GM06990 (cell line): ENCODE results near the gene NOP9.

ENCODE experiments used
- DNase-seq: peaks from one replicate; pipeline ENCODE4 v3.0.0-alpha.2; 2011; ENCODE audit not compliant: insufficient read length; ENCODE audit errors: extremely low read depth
- H3K27me3 ChIP-seq: replicated peaks from 2 replicates; pipeline ENCODE4 v1.6.0; 2011; ENCODE audit warnings: low read length; ENCODE audit not compliant: control insufficient read depth, insufficient read depth
- H3K36me3 ChIP-seq: 2 replicates; pipeline ENCODE4 v1.5.1; 2011; ENCODE audit warnings: low read length; ENCODE audit not compliant: control insufficient read depth, insufficient read depth
- H3K4me3 ChIP-seq: replicated peaks from 2 replicates; pipeline ENCODE4 v1.5.1; 2011; ENCODE audit warnings: low read depth, mild to moderate bottlenecking, control low read depth, low read length
- TF ChIP-seq, protein P1 (sequence below): IDR thresholded peaks from 2 replicates; pipeline ENCODE4 v1.5.1; 2011; ENCODE audit warnings: low read length, control low read depth, mild to moderate bottlenecking, inconsistent platforms; ENCODE audit not compliant: insufficient read depth, poor library complexity, severe bottlenecking

The NOP9 gene

DNA sequence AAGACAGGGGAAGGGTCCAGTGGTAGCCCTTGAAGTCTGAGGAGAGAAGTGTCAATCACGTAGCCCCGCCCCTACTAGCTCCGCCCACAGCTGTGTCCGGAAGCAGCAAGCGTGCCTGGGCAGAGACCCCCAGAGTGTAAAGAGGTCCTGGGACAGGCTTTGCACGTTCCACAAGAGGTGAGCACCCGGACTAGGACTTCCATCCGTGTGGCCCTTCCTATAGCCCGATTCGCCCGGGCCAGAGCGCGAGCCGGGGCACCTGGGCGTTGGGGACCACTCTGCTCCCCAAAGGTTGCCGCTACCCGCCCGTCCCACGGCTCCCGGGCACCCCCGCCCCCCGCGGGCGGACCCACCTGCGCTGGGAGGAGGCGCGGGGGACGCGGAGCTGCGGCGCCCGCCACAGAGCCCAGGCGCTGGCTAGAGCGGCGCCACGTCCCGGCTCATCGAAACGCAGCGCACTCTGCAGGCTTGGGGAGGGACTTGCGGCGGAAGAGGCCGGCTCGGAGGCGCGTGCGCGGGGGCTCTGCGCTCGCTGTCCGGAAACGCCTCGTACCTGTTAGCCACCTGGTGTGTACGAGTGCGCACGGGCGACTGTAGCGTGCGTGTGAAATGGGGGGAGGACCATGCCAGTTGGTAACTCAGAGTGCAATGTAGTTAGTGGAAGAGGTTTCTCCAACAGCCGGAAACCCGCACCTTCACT lies 28.4 kb upstream of the NOP9 start, which contains the start of gene RABGGTA:
Gene RABGGTA (minus strand): TSS at position 464 of the 700 bp plus-strand sequence. CDS start 482 bp downstream, outside the sequence.
- TF ChIP-seq, protein P1, sequence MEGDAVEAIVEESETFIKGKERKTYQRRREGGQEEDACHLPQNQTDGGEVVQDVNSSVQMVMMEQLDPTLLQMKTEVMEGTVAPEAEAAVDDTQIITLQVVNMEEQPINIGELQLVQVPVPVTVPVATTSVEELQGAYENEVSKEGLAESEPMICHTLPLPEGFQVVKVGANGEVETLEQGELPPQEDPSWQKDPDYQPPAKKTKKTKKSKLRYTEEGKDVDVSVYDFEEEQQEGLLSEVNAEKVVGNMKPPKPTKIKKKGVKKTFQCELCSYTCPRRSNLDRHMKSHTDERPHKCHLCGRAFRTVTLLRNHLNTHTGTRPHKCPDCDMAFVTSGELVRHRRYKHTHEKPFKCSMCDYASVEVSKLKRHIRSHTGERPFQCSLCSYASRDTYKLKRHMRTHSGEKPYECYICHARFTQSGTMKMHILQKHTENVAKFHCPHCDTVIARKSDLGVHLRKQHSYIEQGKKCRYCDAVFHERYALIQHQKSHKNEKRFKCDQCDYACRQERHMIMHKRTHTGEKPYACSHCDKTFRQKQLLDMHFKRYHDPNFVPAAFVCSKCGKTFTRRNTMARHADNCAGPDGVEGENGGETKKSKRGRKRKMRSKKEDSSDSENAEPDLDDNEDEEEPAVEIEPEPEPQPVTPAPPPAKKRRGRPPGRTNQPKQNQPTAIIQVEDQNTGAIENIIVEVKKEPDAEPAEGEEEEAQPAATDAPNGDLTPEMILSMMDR: peak; percentile 76
- no peaks in the 10 kb centered on the region for H3K27me3 ChIP-seq
- H3K4me3 ChIP-seq: peak within 1 kb of the TSS; percentile 89
- DNase-seq: peak; percentile 98
- H3K36me3 ChIP-seq: peaks cover 19% of the 10 kb centered on the region

DNA sequence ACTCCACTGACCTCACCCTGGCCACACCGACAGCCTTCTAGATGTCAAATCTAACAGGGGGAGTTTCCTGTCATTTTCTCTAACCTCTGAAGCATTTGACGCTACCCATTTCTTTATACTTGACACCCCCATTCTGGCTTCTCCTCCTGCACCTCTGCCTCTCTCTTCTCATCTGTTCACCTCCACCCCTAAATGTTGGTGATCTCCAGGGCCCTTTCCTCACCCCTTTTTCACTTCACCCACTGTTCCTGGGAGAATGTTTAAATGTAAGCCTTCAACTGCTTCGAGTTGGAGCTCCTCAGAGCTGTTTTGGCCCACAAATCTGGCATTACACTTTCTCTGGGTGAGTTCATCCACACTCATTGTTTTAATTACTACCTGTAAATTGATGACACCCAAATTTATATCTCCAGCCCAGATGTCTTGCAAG lies 27.8 kb upstream of the NOP9 start:
- TF ChIP-seq, protein P1: no peak
- no peak for DNase-seq
- Histone ChIP-seq H3K4me3 (peak overlapping the region; percentile 89), H3K36me3 (peaks cover 13% of the 10 kb centered on the region), H3K27me3 (no peaks in the 10 kb centered on the region)

- no peak overlapping the region for H3K4me3 ChIP-seq
- H3K36me3 ChIP-seq: peaks cover 12% of the 10 kb centered on the region
- DNase-seq: no peak
- TF ChIP-seq, protein P1: no peak
- no peaks in the 10 kb centered on the region for H3K27me3 ChIP-seq
Measured at GRCh38 chr14:24272467-24272866, 27.2 kb upstream of the NOP9 start.

- TF ChIP-seq, protein P1: peak; percentile 18
- no peaks in the 10 kb centered on the region for H3K27me3 ChIP-seq
- H3K36me3 ChIP-seq: peaks cover 9% of the 10 kb centered on the region
- no peak overlapping the region for H3K4me3 ChIP-seq
- no peak for DNase-seq
Measured at GRCh38 chr14:24273422-24273998, 26.1 kb upstream of the NOP9 start.

- DNase-seq: peak; percentile 73
Measured at GRCh38 chr14:24274101-24274543, 25.5 kb upstream of the NOP9 start.

More at GRCh38 chr14:24274101-24274543, 25.5 kb upstream of the NOP9 start:
- TF ChIP-seq, protein P1: no peak
- Histone ChIP-seq H3K36me3 (peaks cover 5% of the 10 kb centered on the region), H3K4me3 (0 out of 2 replicates have a peak overlapping the region, but pooled peaks have one; percentile 5), H3K27me3 (no peaks in the 10 kb centered on the region)
